Left lung (tissue), 10 donors: Measurements from ENCODE around the gene EZH1. TPM values are rescaled to one million over a fixed set of nuclear protein-coding genes. Genes with fewer than 3 reads are reported as not detected.

Source experiments
- ATAC-seq: fragments of 200-7000 bp; cut with Tn5 transposase; one replicate; pipeline ENCODE4 v1.9.1; 2020; ENCODE audit warnings: moderate library complexity
- DNase-seq, 4 donors: peaks; one replicate each; pipeline ENCODE4 v3.0.0-alpha.2; 2013 to 2020
- H3K27ac ChIP-seq, 2 donors: fragments of 200-600 bp; sonication (generic) in 1 of 2; one replicate each; pipeline versions ENCODE4 v1.5.0 to v1.8.0; 2020 to 2021
- H3K27me3 ChIP-seq, 2 donors: fragments of 200-600 bp; sonication (generic) in 1 of 2; one replicate each; pipeline versions ENCODE4 v1.5.0 to v1.8.0; 2020 to 2021
- H3K36me3 ChIP-seq, 2 donors: fragments of 200-600 bp; sonication (generic) in 1 of 2; one replicate each; pipeline versions ENCODE4 v1.5.0 to v1.8.0; 2020 to 2021
- H3K4me1 ChIP-seq, 2 donors: fragments of 200-600 bp; one replicate each; pipeline ENCODE4 v1.8.0; 2021
- H3K4me3 ChIP-seq, 2 donors: fragments of 200-600 bp; sonication (generic) in 1 of 2; one replicate each; pipeline versions ENCODE4 v1.5.0 to v1.8.0; 2020 to 2021; ENCODE audit warnings: mild to moderate bottlenecking in 1 of 2
- H3K9me3 ChIP-seq, 2 donors: fragments of 200-600 bp; sonication (generic) in 1 of 2; one replicate each; pipeline versions ENCODE4 v1.5.0 to v1.8.0; 2020 to 2021
- CTCF ChIP-seq, 2 donors: fragments of 200-600 bp; sonication (generic) in 1 of 2; IDR thresholded peaks; one replicate each; pipeline versions ENCODE4 v1.5.0 to v1.8.0; 2021; ENCODE audit warnings: antibody characterized with exemption in 2 of 2
- intact Hi-C, 2 donors: fragments of 100-400 bp; cut with DNase I; formaldehyde crosslinking; loops; one replicate each; pipeline versions ENCODE4 v1.11.2 to v1.14.2; 2022
- polyA plus RNA-seq, 6 donors: library from polyadenylated mRNA; unstranded; fragments of 120-200 nt; gene quantifications; one replicate each; pipeline ENCODE4 v1.2.1, GENCODE V29; 2013; ENCODE audit not compliant: insufficient read length in 6 of 6
- total RNA-seq, 2 donors: library from RNA; stranded (reverse); fragmentation: NEBNext Ultra II Directional; extraction: Animal tissue kit (Norgen Biotek cat#: 25700); gene quantifications; one replicate each; pipeline ENCODE4 v1.2.1, GENCODE V29; 2021
- donor health status: DM: no; HTN: yes; CAD: no.
- donor health status: DM: no; HTN: no; CAD: no.

EZH1 gene
- total and polyA plus RNA-seq, 8 donors, result 31.5 to 45.9 (median 36.8) TPM

GRCh38 chr17:42677012-42677857, 67.6 kb downstream of the EZH1 start:
- Histone ChIP-seq H3K36me3 (peaks cover 0 to 12% of the 10 kb centered on the region in 2 donors), H3K27me3 (peaks cover 0 to 56% of the 10 kb centered on the region in 2 donors), H3K9me3 (no peaks in the 10 kb centered on the region), H3K4me3 (peak overlapping the region; percentile 86 to 90), H3K27ac (peak overlapping the region; percentile 91 to 92), H3K4me1 (peaks cover 50 to 80% of the 10 kb centered on the region in 2 donors)
- DNase-seq (peak; percentile 98 to 100 (median 100)), ATAC-seq (peak; percentile 69)
- intact Hi-C loops, result loop anchor here in 1 of 2 donors (5.0 kb wide), 1 partner anchor 100 kb away; the partner anchor contains the start of gene PSMC3IP
- no peak for TF ChIP-seq CTCF (IDR thresholded peaks at IDR 0.05)

- peaks cover 0 to 56% of the 10 kb centered on the region in 2 donors for H3K27me3 ChIP-seq
- H3K27ac ChIP-seq, result peak within 1 kb of the TSS; percentile 91 to 92
- peak; percentile 0 for ATAC-seq
- no peaks in the 10 kb centered on the region for H3K9me3 ChIP-seq
- no peak for TF ChIP-seq CTCF (IDR thresholded peaks at IDR 0.05)
- intact Hi-C loops, result loop anchor here in 1 of 2 donors (5.0 kb wide), 1 partner anchor 99 kb away; the partner anchor contains the start of gene PSMC3IP
- peaks cover 44 to 75% of the 10 kb centered on the region in 2 donors for H3K4me1 ChIP-seq
- H3K36me3 ChIP-seq, result peaks cover 0 to 19% of the 10 kb centered on the region in 2 donors
- DNase-seq, result peak in 1 of 4 donors; percentile 78
- peak within 1 kb of the TSS; percentile 86 to 90 for H3K4me3 ChIP-seq
These were observed 68.3 kb downstream of the EZH1 start, which contains the start of gene PLEKHH3 for GRCh38 chr17:42676424-42677011. Gene PLEKHH3 (minus strand): TSS chr17:42676994. CDS start chr17:42676563, 431 bp downstream.

DNA sequence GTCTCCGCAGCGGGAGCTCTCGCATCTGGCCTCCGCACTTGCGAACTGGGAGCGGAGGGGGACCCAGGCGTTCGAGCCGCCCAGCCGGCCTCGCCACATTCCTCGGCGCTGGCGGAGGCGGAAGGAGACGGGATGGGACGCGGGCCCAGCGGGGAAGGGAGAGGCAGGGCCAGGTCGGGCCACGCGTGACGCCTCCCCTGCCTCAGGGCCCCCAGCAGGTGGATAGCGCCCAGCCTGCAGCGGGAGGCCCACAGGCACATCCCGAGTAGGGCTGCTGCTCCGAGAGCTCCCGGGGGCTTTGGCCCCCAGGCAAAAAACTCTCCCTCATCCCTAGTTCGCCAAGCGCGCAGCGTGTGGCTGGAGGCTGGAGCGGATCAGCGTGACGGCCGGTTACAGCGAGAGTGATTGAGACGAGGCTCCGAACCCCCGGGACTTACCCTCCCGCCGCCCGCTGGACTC, 68.8 kb downstream of the EZH1 start:
- Histone ChIP-seq H3K9me3 (no peaks in the 10 kb centered on the region), H3K27ac (peak overlapping the region; percentile 80 to 86), H3K4me1 (peaks cover 44 to 75% of the 10 kb centered on the region in 2 donors), H3K4me3 (peak overlapping the region; percentile 86 to 90), H3K36me3 (peaks cover 0 to 24% of the 10 kb centered on the region in 2 donors), H3K27me3 (peaks cover 0 to 59% of the 10 kb centered on the region in 2 donors)
- DNase-seq (peak in 1 of 4 donors; percentile 91), ATAC-seq (peak; percentile 7)
- intact Hi-C loops, result loop anchor here in 1 of 2 donors (5.0 kb wide), 1 partner anchor 99 kb away; the partner anchor contains the start of gene PSMC3IP
- no peak for TF ChIP-seq CTCF (IDR thresholded peaks at IDR 0.05)

GRCh38 chr17:42675348-42675964, 69.4 kb downstream of the EZH1 start:
- Histone ChIP-seq H3K9me3 (no peaks in the 10 kb centered on the region), H3K36me3 (peaks cover 0 to 29% of the 10 kb centered on the region in 2 donors), H3K27ac (peak overlapping the region; percentile 80 to 86), H3K4me3 (peak overlapping the region; percentile 86 to 90), H3K27me3 (peaks cover 0 to 64% of the 10 kb centered on the region in 2 donors), H3K4me1 (peaks cover 44 to 77% of the 10 kb centered on the region in 2 donors)
- DNase-seq (no peak), ATAC-seq (no peak)
- intact Hi-C loops, result loop anchor here in 1 of 2 donors (5.0 kb wide), 1 partner anchor 98 kb away; the partner anchor contains the start of gene PSMC3IP
- TF ChIP-seq CTCF (IDR thresholded peaks at IDR 0.05), result no peak
